GM18502 (cell line): ENCODE measurements around the gene C1QTNF6.
A peak's percentile ranks its signal among the peaks of the same experiment; 100 is the strongest.
"Not testable (repeated sequence)": the region's sequence is repeated elsewhere in the genome, so short reads cannot be mapped to it uniquely, and the experiment has no call there.

Experiments
- ATAC-seq: cut with Tn5 transposase; IDR thresholded peaks from one replicate; pipeline ENCODE4 v1.9.1; 2021; ENCODE audit warnings: mild to moderate bottlenecking; ENCODE audit not compliant: unreplicated experiment, poor library complexity

Gene C1QTNF6

DNA sequence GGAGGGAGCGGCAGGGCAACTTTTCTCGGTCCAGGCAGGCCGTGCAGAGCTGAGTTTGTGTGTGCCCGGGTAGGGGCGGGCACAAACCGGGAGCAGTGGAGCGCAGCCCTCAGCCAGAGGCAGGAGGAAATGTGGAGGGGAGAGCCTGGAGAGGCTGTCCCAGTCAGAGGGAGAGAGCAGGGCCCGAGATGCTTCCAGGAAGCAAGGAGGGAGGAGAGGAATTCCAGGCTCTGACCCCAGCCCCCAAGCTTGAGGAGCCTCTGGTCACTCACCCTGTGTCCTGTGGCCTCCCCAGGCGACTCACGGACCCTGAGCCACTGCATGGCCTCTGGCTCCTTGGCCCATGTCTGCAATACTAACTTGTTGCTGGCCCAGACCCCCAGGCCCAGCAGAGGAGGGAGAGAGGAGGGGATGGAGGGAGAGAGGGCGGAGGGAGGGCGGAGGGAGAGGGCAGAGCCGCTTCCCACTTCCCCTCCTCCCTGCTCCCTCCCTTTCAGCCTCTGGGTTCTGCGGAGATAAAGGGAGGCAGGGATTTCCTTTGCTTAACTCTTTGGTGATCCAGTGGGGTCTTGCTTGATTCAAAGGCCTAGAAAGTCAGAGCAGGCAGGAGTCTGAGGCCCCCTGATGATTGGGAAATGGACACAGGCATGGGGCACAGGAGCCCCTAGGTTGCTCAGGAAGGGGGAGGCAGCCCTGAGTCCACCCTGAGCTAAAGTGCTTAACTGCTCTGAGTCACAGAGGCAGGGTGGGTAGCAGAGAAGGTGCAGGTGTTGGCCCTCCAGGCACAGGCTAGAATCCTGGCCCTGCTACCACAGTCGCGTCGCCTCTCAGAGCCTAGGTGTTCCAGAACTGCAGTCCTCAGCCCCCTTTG is at the start of gene C1QTNF6:
Gene C1QTNF6, minus strand, starts transcription at position 357 of the 871 bp plus-strand sequence. Its CDS starts 34 bp downstream, at position 323.
- ATAC-seq, result no peak

DNA sequence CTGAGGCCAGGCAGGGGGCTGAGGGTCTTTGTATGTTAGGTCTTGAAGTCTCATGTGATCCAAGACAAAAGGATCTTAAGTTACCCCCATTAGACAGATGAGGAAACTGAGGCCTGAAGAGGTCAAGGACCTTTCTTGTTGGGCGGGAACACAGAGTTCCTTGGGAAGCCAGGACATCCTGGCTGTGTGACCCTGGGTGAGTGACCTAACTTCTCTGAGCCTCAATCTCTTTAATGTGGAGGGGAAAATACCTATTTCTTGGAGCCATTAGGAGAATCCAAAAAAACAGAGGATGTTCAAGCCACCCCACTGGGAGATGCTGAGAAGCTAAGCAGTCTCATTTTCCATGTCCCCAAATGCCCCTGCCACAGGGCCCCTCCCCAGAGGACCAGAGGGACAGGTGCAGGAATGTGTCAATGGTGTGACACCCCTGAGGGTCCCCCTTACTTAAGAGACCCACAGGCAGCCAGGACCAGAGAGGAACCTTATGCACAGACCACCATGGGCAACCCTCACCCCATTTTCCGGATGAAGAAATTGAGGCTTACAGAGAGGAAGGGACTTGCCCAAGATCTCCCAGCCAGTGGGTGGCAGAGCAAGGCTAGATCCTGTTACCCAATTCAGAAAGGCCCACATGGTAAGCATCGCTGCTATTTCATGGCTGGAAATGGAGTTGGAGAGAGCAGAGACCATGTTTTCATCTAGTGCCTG is 48.0 kb upstream of the C1QTNF6 start:
- no peak for ATAC-seq

DNA sequence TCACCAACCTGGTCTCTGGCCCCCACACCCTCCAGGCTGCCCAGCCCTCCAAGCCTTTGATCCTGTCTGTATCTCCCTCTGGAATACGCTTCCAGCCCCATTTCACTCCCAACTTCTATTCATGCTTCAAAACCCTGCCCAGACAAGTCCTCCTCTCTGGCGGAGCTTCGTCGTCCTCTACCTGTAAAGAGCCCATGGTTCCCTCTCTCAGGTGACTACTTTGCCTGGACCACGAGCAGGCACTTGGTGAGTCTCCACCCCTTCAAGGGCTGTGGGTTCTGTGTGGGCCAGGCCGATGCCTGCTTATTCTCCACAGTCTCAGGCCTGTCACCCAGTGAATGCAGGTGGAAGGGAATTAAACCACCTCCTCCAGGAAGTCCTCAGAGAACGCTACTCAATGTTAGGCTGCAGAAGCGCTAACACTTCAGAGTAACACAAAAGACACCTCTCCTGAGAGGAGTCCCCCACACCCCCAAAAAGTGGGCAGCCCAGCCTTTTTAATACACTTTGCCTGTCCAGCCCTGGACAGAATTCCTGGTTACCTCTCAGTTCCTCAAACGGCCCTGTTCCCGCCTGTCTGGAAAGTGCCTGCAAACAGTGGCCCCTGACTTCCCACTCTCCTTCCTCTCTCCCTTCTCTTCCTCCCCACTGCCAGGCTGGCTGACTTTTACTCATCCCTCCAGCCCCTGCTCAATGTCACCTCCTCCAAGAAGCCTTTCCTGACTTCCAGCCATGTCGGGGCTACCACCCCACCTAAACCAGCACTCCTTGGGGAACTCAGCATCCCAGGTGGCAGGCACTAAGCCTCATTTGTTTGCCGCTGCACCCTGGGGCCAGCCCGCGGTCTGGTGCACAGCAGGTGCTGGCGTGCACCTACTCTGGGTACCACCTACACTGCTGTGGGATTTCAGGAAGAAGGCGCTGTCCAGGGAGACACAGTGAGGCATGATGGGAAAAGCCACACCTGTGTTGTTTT is 47.0 kb upstream of the C1QTNF6 start:
- ATAC-seq, result no peak

DNA sequence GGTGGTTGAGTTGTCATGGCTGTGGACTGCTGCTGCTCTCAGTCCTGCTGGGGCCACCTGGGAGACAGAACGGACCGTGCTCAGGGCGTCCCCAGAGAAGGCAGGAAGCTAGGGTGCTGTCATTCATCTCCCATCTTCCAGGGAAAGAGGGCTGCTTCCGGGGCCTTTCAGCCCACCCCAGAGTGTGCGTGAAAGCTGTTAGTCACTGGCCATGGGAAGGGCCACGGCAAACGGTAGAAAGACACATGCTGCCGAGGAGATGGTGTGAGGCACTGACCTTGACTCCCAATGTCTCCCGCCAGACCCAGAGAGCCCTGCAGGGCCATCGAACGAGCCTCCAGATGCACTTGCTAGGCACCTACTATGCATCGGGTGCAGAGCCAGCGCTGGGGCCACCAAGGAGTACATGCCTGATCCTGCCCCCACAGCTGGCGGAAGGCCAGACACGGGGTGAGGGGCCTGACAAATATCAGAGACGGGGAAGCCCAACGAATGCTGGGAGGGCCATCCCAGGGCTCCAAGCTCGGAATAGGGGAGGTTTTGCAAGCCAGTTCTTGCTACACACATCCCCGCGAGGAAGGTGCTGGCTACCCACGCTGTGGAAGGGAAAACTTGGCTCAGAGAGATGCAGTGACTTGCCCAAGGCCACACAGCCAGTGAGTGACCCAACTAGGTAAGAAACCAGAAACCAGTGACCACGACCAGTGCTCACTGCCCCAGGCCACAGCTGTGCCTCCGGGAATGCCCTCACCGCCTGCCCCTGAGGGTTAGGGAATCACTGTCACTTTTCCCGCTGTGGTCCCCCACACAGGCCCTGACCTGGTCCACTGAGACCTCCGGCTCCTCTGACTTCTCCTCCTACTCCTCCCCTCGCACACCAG is 45.9 kb upstream of the C1QTNF6 start:
- ATAC-seq, result no peak

DNA sequence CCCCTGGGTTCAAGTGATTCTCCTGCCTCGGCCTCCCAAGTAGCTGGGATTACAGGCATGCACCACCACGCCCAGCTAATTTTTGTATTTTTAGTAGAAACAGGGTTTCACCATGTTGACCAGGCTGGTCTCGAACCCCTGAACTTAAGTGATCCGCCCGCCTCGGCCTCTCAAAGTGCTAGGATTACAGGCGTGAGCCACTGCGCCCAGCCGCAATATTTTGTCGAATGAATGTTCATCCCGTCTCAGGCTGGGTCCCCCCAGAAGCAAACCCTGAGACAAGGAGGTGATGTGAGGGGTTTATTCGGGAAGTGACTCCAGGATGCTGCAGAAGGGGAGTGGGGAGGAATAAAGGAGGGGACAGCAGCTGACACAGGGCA is 45.3 kb upstream of the C1QTNF6 start:
- ATAC-seq, result not testable (repeated sequence)

GRCh38 chr22:37232140-37232998 is 44.3 kb upstream of the C1QTNF6 start:
- no peak for ATAC-seq

GRCh38 chr22:37231406-37232139 is 43.5 kb upstream of the C1QTNF6 start:
- no peak for ATAC-seq

GRCh38 chr22:37230673-37231405 is 42.8 kb upstream of the C1QTNF6 start:
- peak; percentile 32 for ATAC-seq

DNA sequence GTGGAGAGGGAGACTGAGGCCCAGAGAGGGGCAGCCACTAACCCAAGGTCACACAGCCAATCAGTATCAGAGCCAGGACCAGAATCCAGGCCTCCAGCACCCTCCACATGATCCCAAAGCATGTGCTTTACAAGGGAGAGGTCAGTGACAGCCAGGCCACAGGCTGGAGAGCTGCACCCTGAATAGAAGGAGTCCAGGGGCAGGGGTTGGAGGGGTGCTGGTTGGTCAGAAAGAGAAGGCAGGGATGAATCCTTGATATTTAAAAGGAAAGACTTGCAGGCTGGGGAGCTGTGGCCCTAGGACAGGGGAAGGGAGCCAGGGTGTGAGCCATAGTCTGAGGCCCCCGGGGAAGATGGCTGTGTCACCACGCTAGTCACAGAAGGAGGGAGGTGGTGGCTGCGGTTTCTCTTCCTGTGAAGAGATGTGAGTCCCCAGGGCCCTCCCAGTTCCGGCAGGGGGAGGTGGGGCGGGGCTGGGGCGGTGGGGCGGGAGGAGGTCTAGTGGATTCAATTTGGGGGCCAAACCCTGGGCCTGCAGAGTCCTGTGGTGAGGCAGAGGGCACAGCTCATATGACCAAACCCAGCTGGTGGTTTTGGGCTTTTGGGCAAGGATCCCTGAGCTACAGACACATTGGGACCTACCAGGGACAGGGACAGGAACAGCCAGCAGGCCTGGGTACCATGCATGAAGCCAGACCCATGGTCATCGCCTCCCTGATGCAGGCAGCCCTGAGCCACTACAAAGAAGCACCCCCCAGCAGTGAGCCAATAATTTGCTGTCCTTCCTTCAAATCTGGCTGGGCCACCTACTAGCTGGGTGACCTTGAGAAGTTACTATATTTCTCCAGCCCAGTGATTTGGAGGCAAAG is 42.0 kb upstream of the C1QTNF6 start:
- ATAC-seq, result peak; percentile 49

DNA sequence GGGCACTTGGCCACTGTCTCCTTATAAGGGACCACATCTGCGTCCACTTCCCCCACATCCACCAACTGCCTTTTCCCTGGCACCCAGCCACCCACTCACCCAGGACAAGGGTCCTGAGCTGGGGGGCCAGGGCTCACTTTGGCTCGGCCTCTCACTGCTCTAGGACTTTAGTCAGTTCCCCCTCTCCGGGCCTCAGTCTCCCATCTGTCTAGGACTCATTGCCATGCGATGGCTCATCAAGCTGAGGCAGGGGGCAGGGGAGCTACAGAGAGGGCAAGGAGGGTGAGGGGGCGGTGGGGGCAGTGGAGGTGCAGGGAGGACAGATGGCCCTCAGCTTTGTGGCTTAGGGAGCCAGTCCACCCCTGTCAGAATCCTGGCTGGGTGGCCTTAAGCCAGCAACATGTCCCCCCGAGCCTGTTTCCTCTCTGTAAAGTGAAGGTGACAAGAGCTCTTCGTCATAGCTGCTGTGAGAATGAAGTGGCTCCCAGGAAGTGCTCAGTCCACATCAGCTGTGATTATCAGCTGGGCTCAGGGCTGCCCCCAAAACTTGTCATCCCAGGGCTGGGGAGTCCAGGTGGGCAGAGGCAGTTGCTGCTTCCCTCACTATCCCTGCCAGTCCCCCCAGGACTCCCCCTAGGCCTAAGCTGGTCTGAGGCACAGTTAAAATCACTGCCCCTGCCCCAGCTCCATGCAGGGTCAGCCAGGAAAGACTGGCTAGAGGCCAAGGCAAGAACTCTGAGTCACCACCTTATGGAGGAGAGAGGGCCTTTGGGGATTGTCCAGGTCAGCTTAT is 41.2 kb upstream of the C1QTNF6 start:
- no peak for ATAC-seq

GRCh38 chr22:37228106-37229011 is 40.3 kb upstream of the C1QTNF6 start:
- no peak for ATAC-seq

- no peak for ATAC-seq
These were observed 38.5 kb upstream of the C1QTNF6 start for GRCh38 chr22:37226514-37226913.

- no peak for ATAC-seq
These were observed 38.0 kb upstream of the C1QTNF6 start for GRCh38 chr22:37226087-37226486.

- no peak for ATAC-seq
These were observed 37.4 kb upstream of the C1QTNF6 start for GRCh38 chr22:37225481-37225880.
